GM12872 (cell line): Measurements from ENCODE around the gene CLDN17.

ENCODE experiments used
- TF ChIP-seq, protein P1 (sequence below): IDR thresholded peaks from 3 replicates; pipeline ENCODE4 v1.5.1; 2011; ENCODE audit warnings: low read depth, mild to moderate bottlenecking, low read length, moderate library complexity; ENCODE audit not compliant: insufficient read depth

The CLDN17 gene, protein sequence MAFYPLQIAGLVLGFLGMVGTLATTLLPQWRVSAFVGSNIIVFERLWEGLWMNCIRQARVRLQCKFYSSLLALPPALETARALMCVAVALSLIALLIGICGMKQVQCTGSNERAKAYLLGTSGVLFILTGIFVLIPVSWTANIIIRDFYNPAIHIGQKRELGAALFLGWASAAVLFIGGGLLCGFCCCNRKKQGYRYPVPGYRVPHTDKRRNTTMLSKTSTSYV

DNA sequence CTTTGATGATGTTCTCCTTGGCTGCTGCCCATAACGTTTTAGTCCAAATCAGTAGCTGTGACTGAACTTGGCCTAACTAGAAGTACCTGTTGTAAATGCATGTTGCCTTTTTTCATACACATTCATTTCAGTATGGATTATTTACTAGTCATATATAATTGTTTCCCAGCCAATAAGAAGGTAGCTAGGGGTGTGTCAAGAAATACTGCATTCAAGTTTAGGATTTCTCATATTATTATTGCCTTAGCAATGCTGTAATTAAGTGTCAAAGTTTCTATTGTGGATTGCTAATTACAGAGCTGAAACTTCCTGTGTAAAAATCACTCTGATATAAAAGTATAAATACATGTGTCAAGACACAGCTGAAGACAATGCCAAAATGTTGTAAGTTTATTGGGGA, at the start of gene CLDN17:
Gene CLDN17, minus strand, starts transcription at position 101 of the 400 bp plus-strand sequence. CDS start 188 bp downstream, outside the sequence.
- TF ChIP-seq, protein P1, sequence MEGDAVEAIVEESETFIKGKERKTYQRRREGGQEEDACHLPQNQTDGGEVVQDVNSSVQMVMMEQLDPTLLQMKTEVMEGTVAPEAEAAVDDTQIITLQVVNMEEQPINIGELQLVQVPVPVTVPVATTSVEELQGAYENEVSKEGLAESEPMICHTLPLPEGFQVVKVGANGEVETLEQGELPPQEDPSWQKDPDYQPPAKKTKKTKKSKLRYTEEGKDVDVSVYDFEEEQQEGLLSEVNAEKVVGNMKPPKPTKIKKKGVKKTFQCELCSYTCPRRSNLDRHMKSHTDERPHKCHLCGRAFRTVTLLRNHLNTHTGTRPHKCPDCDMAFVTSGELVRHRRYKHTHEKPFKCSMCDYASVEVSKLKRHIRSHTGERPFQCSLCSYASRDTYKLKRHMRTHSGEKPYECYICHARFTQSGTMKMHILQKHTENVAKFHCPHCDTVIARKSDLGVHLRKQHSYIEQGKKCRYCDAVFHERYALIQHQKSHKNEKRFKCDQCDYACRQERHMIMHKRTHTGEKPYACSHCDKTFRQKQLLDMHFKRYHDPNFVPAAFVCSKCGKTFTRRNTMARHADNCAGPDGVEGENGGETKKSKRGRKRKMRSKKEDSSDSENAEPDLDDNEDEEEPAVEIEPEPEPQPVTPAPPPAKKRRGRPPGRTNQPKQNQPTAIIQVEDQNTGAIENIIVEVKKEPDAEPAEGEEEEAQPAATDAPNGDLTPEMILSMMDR, result no peak

DNA sequence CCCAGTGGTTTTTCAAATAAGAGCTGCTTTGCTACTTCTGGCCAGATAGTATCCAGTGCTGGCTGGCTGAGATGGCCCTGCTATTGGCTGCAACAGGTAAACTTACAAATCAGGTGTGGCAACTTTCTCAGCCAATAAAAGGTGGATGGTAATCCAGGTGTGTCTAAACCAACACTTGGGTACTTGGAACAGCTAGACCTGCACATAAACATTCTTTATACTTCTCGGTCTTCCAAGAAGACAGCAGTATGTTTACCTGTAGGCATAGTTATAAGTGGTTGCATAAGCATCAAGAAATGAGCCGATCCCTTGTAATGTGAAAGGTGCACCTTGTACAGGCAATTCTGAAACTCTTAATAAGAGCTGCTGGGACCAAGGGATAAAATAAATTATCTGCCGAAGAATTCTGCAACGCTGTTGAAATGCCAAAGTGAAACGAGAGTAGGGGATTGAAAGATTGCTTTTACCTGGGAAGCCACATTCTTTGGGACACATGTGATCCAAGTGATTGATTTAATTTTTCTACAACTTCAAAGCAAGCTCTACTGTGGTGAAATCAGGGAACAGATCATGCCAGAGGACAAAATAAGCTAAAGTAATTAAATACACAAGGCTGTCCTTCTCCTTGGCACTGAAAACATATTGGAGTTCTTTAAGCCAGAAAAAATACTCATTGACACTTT, 49.6 kb upstream of the CLDN17 start, which contains the start of gene CLDN8:
Gene CLDN8, minus strand, starts transcription at position 57 of the 683 bp plus-strand sequence. CDS start 172 bp downstream, outside the sequence.
- TF ChIP-seq, protein P1, result no peak

DNA sequence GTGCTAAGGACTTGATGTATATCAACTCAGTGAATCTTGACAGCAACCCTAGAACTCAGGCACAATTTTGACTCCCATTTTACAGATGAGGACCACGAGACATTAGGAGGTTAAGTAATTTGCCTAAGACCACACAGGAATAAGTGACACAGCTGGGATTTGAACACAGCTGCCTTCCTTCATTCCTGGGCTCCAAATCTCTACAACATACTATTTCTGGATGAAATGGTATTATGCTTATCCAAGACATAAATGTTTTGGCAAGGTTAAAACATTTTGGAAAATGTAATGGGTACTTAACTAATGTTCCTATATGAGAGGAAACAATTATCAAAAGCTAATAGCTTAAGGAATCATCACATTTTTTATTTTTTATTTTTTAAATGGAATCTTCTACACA, 44.5 kb upstream of the CLDN17 start:
- TF ChIP-seq, protein P1, result no peak

DNA sequence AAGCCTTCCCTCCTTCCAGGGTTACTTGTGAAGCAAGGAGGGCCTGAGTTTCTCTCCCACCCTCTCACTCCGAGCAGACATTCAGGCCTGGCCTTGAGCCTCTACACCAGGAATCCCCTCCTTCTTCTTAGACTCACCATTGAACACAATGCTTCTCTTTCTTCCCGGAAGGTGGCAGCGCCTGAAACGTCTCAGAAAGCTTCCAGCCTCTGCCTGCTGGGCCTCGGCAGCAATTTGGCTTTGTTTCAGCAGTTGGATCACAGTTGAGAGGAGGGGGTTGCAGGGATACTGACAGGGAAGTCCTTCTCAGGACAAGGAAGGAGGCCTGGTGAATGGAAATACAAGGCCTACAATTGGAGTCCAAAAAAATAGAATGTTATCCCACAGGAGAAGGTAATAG, 43.0 kb upstream of the CLDN17 start:
- TF ChIP-seq, protein P1, result no peak

DNA sequence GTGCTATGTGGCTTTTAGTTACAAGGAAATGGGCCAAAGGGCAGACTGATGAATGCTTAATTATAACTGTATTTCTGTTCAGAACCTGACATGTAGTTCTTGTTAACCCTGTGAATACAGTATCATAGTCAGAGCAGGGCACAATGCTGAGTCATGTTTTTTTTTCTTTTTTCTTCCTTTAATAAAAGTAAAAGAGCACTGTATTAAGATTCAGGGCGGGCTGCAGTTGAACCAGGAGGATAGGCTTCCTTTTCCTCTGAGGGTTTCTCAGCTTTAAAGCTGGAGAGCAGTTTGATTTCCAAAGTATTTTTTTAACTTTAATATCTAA, 40.6 kb upstream of the CLDN17 start:
- TF ChIP-seq, protein P1, result no peak

DNA sequence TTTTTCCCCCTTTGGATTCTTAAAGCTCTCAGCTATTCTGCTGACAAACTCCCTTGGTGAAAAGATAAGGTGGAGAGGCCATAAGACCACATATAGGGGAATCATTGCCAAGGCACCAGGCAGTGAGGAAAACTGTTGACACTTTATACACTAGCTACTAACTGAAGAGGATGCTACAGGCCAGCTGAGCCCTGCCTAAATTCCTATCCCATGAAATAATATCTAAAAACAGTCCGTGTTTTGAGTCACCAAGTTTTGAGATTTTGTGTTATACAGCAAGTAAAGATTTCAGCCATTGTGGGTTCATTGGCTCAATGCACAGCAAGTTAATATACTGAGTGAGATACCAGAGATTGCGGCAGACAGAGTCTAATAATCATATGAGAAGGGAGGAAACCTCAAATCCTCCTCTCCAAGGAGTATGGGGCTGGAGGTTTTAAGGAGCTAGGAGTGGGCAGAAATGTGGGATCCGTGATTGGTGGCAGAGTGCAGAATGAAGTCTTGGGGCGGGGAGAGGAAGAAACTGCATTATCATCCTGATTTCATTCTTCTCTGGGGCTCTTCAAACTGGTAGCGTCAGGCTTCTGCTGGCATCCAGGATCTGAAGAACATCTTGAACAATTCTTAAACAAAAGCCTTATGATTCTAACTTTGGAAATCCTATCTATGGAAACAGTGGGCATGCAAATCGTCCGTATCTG, 40.1 kb upstream of the CLDN17 start:
- TF ChIP-seq, protein P1, result no peak

DNA sequence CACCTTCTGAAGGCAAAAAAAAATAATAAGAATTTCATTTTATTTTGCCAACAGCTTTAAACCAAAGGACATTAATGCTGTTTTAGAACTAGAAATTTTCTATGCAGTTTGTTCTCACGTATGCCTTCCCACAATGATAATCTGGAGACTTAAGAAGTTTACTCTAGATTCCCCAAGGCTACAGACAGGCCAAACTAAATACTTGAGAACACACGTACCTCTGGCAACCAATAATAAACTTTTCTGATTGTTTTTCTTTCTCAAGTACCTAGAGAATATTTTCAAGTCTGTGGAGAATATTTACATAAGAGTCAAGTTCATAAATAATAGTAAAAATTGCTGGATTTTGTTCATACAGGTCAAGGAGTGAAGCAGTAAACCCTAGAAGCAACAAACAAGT, 33.4 kb upstream of the CLDN17 start:
- TF ChIP-seq, protein P1, result no peak
